ENCODE measurements around the gene CRACDL.

The CRACDL gene

GRCh38 chr2:98749066-98749450 lies 187.0 kb downstream of the CRACDL start:
- peaks cover 18 to 21% of the 10 kb centered on the region in 2 donors for H3K27me3 Mint-ChIP-seq
- no peak overlapping the region for H3K27ac Mint-ChIP-seq
- H3K9me3 Mint-ChIP-seq = peaks cover 2 to 3% of the 10 kb centered on the region in 2 donors
- DNase-seq (peak; percentile 28), ATAC-seq (replicated peaks) (peak; percentile 80 to 97)
- H3K4me3 Mint-ChIP-seq = peak overlapping the region in 1 of 2 donors; percentile 5
- no peaks in the 10 kb centered on the region for H3K36me3 Mint-ChIP-seq
- H3K4me1 Mint-ChIP-seq = peaks cover 10% of the 10 kb centered on the region in 2 donors

GRCh38 chr2:98748292-98749065 lies 187.5 kb downstream of the CRACDL start:
- DNase-seq (no peak), ATAC-seq (replicated peaks) (peak in 1 of 2 donors; percentile 12)
- peak overlapping the region in 1 of 2 donors; percentile 5 for H3K4me3 Mint-ChIP-seq
- peaks cover 2 to 3% of the 10 kb centered on the region in 2 donors for H3K9me3 Mint-ChIP-seq
- peaks cover 12 to 21% of the 10 kb centered on the region in 2 donors for H3K27me3 Mint-ChIP-seq
- no peak overlapping the region for H3K27ac Mint-ChIP-seq
- peaks cover 9 to 10% of the 10 kb centered on the region in 2 donors for H3K4me1 Mint-ChIP-seq
- H3K36me3 Mint-ChIP-seq = no peaks in the 10 kb centered on the region

- DNase-seq (no peak), ATAC-seq (replicated peaks) (no peak)
- Mint-ChIP-seq H3K4me1 (peaks cover 9 to 10% of the 10 kb centered on the region in 2 donors), H3K27ac (no peak overlapping the region), H3K27me3 (peaks cover 12 to 21% of the 10 kb centered on the region in 2 donors), H3K36me3 (no peaks in the 10 kb centered on the region), H3K4me3 (no peak overlapping the region), H3K9me3 (peaks cover 2 to 3% of the 10 kb centered on the region in 2 donors)
Measured at GRCh38 chr2:98747888-98748287, 188.1 kb downstream of the CRACDL start.

GRCh38 chr2:98746426-98746825 lies 189.6 kb downstream of the CRACDL start:
- no peak for ATAC-seq (replicated peaks)
- H3K4me1 Mint-ChIP-seq = peaks cover 9 to 10% of the 10 kb centered on the region in 2 donors

GRCh38 chr2:98744595-98744994 lies 191.4 kb downstream of the CRACDL start:
- DNase-seq = no peak
- peaks cover 6 to 15% of the 10 kb centered on the region in 2 donors for H3K27me3 Mint-ChIP-seq
- H3K4me3 Mint-ChIP-seq = no peak overlapping the region
- H3K4me1 Mint-ChIP-seq = peaks cover 9 to 10% of the 10 kb centered on the region in 2 donors
- no peaks in the 10 kb centered on the region for H3K36me3 Mint-ChIP-seq
- H3K9me3 Mint-ChIP-seq = peaks cover 2 to 3% of the 10 kb centered on the region in 2 donors
- no peak for ATAC-seq (replicated peaks)
- H3K27ac Mint-ChIP-seq = no peak overlapping the region

More at GRCh38 chr2:98746426-98746825, 189.6 kb downstream of the CRACDL start:
- H3K27ac Mint-ChIP-seq = no peak overlapping the region
- H3K27me3 Mint-ChIP-seq = peaks cover 16 to 19% of the 10 kb centered on the region in 2 donors
- no peaks in the 10 kb centered on the region for H3K36me3 Mint-ChIP-seq
- DNase-seq = no peak
- H3K4me3 Mint-ChIP-seq = no peak overlapping the region
- peaks cover 2 to 3% of the 10 kb centered on the region in 2 donors for H3K9me3 Mint-ChIP-seq
